PC-9 (cell line): Measurements from ENCODE around the gene TOR4A. TPM values are rescaled to one million over a fixed set of nuclear protein-coding genes. Genes with fewer than 3 reads are reported as not detected.
A peak's percentile ranks its signal among the peaks of the same experiment; 100 is the strongest.

Source experiments
- BruUV-seq: library from RNA; stranded (reverse); fragments of 400-500 nt; replicated peaks from 2 replicates; lab custom pipeline; 2021; lab: Mats Ljungman, UMichigan
- CTCF ChIA-PET: fragments of 300-600 bp; sonication (Branson Sonifier 250); formaldehyde crosslinking; loops from one replicate; lab custom pipeline; 2022; ENCODE audit warnings: antibody characterized with exemption; lab: Charles Lee
- POLR2A ChIA-PET: fragments of 300-600 bp; sonication (Branson Sonifier 250); formaldehyde crosslinking; loops from one replicate; lab custom pipeline; 2022; ENCODE audit warnings: antibody characterized with exemption; ENCODE audit not compliant: unreplicated experiment; lab: Charles Lee
- DNase-seq, 2 experiments: peaks; one replicate each; pipeline versions ENCODE4 v3.0.0 to v3.0.0-alpha.2; 2015 to 2022; ENCODE audit warnings: mixed read lengths in 1 of 2
- H2AFZ ChIP-seq: fragments of 200-600 bp; sonication (generic); 2 replicates; pipeline ENCODE4 v1.8.1; 2017; ENCODE audit warnings: antibody characterized with exemption
- H3F3A ChIP-seq: fragments of 200-600 bp; sonication (generic); 2 replicates; pipeline ENCODE4 v1.8.1; 2017; ENCODE audit warnings: antibody characterized with exemption, mild to moderate bottlenecking, low read depth; ENCODE audit not compliant: insufficient read depth
- H3K27ac ChIP-seq: fragments of 200-600 bp; sonication (generic); 2 replicates; pipeline ENCODE4 v1.6.1; 2016; ENCODE audit warnings: mixed run types
- H3K27me3 ChIP-seq: fragments of 200-600 bp; sonication (generic); 2 replicates; pipeline ENCODE4 v1.6.1; 2016; ENCODE audit warnings: low read depth, mixed run types; ENCODE audit not compliant: insufficient read depth
- H3K36me3 ChIP-seq: fragments of 200-600 bp; sonication (generic); 2 replicates; pipeline ENCODE4 v1.6.1; 2016; ENCODE audit warnings: low read depth, mixed run types
- H3K4me1 ChIP-seq: fragments of 200-600 bp; sonication (generic); replicated peaks from 2 replicates; pipeline ENCODE4 v1.6.1; 2016; ENCODE audit warnings: mixed run types; ENCODE audit not compliant: insufficient read depth
- H3K4me2 ChIP-seq: fragments of 200-600 bp; sonication (generic); 2 replicates; pipeline ENCODE4 v1.6.1; 2017; ENCODE audit warnings: mixed run types
- H3K4me3 ChIP-seq: fragments of 200-600 bp; sonication (generic); 2 replicates; pipeline ENCODE4 v1.6.1; 2016; ENCODE audit warnings: mixed run types
- H3K79me2 ChIP-seq: fragments of 200-600 bp; sonication (generic); 2 replicates; pipeline ENCODE4 v1.6.1; 2017; ENCODE audit warnings: low read depth, mixed run types
- H3K9me2 ChIP-seq: fragments of 200-600 bp; sonication (generic); 2 replicates; pipeline ENCODE4 v1.8.1; 2017; ENCODE audit warnings: mild to moderate bottlenecking; ENCODE audit not compliant: insufficient read depth
- H3K9me3 ChIP-seq: fragments of 200-600 bp; sonication (generic); 2 replicates; pipeline ENCODE4 v1.8.1; 2016; ENCODE audit warnings: low read depth; ENCODE audit not compliant: insufficient read depth
- H4K20me1 ChIP-seq: fragments of 200-600 bp; sonication (generic); 2 replicates; pipeline ENCODE4 v1.8.1; 2017; ENCODE audit not compliant: insufficient read depth
- CTCF ChIP-seq: fragments of 200-600 bp; sonication (generic); conservative IDR thresholded peaks from 2 replicates; pipeline ENCODE4 v1.6.1; 2017; ENCODE audit warnings: mixed run types, antibody characterized with exemption, mild to moderate bottlenecking, moderate library complexity
- EZH2 ChIP-seq: fragments of 200-600 bp; sonication (generic); IDR thresholded peaks from 2 replicates; pipeline ENCODE4 v1.8.0; 2017; ENCODE audit warnings: antibody characterized with exemption, low read depth
- intact Hi-C: fragments of 100-400 bp; cut with micrococcal nuclease; formaldehyde crosslinking; loops from one replicate; pipeline ENCODE4 v1.10.0; 2022; ENCODE audit not compliant: unreplicated experiment
- total RNA-seq: library from RNA; stranded (reverse); gene quantifications from 2 replicates; pipeline ENCODE4 v1.2.3, GENCODE V29; 2021

TOR4A gene
- total RNA-seq, 1 experiment from 2014 or later = 48.9 TPM

DNA sequence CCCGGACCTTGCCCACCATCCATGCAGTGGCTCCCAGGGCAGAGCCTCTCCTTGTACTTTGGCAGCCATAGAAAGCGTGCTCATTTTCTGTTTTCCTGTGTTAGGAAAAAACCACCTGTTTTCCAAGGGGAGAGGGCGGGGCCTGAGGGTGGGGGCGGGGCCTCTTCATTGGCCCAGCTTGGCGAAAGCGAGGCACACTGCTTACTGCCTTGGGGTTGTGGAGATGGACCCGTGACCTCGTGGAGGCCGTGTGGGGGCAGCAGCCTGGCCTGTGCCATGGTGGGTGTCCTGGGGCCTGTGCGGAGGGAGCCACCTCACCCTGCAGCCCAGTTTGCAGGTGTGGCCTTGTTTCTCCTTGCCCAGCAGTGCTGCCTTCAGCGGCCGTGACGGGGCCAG lies 4.4 kb upstream of the TOR4A start:
- intact Hi-C loops = no loop called here
- no peak overlapping the region for H3K27ac ChIP-seq
- peaks cover 12% of the 10 kb centered on the region; the same call in 1 of the 2 replicates for H4K20me1 ChIP-seq
- no peak overlapping the region for H3K4me3 ChIP-seq
- H3K36me3 ChIP-seq = no peaks in the 10 kb centered on the region
- no peak overlapping the region for H3K4me2 ChIP-seq
- H3K27me3 ChIP-seq = no peaks in the 10 kb centered on the region
- CTCF ChIA-PET = no interaction called here
- POLR2A ChIA-PET = no interaction called here
- no peak for TF ChIP-seq CTCF
- TF ChIP-seq EZH2 = no peak
- BruUV-seq = TSS peak; percentile 5
- H3K9me3 ChIP-seq = no peaks in the 10 kb centered on the region
- peaks cover 12% of the 10 kb centered on the region for H3K4me1 ChIP-seq
- no peaks in the 10 kb centered on the region for H3K9me2 ChIP-seq
- peaks cover 24% of the 10 kb centered on the region for H3F3A ChIP-seq
- no peak overlapping the region for H2AFZ ChIP-seq
- peaks cover 3% of the 10 kb centered on the region; the same call in 1 of the 2 replicates for H3K79me2 ChIP-seq
- DNase-seq = no peak

DNA sequence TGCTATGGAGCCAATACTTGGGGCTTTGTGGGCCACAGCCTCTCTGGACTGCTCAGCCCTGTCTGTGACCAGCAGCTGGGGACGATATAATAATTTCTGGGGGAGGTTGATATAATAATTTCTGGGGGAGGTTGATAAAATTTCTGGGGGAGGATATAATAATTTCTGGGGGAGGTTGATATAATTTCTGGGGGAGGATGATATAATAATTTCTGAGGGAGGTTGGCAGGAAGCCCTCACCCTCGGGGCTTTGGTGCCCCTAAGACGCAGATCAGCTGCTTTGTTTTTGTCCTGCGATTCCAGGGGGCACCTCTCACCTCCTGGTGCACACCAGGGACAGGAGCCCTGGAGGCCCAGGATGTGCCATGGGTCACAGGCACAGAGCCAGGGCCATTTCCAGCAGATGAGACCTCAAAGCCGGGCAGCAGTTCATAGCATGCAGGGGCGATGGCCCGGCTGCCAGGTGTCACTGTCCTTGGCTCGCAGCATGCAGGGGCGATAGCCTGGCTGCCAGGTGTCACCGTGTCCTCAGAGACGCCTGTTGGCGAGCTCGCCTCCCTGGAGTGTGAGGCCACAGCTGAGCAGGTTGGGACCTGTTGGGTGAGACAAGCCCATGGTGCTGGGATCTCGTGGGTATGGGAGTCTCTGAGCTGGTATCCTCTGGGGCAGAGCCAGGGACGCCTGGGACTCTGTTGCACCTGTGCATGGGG lies 3.8 kb upstream of the TOR4A start:
- no peak overlapping the region for H3K27ac ChIP-seq
- no peaks in the 10 kb centered on the region for H3K9me2 ChIP-seq
- H2AFZ ChIP-seq = no peak overlapping the region
- ChIA-PET CTCF (no interaction called here), POLR2A (no interaction called here)
- no peak for TF ChIP-seq CTCF
- no peak for TF ChIP-seq EZH2
- no peak overlapping the region for H3K4me2 ChIP-seq
- no peaks in the 10 kb centered on the region for H3K27me3 ChIP-seq
- no peak overlapping the region for H3K4me3 ChIP-seq
- peaks cover 10% of the 10 kb centered on the region; the same call in 1 of the 2 replicates for H3K79me2 ChIP-seq
- no peak for DNase-seq
- H3K4me1 ChIP-seq = peaks cover 13% of the 10 kb centered on the region
- peaks cover 12% of the 10 kb centered on the region; the same call in 1 of the 2 replicates for H4K20me1 ChIP-seq
- BruUV-seq = no TSS peak
- intact Hi-C loops = no loop called here
- peaks cover 24% of the 10 kb centered on the region for H3F3A ChIP-seq
- H3K36me3 ChIP-seq = no peaks in the 10 kb centered on the region
- no peaks in the 10 kb centered on the region for H3K9me3 ChIP-seq

DNA sequence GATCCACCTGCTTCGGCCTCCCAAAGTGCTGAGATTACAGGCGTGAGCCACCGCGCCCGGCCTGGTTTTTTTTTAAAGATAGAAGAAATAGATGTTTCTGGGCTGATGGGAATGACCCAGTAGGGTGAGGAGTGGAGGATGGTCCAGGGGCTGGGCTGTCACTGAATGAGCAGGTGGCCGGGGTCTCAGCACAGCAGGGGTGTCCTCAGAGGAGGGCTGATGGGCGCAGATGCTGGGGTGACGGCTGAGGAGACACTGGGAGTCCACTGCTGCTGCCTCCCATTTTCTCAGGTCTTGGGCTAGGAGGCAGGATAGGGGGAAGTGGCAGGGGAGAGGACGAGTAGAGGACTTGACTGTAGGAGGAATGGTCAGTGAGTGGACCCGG lies 2.3 kb upstream of the TOR4A start:
- Histone ChIP-seq H3K4me1 (peaks cover 16% of the 10 kb centered on the region), H2AFZ (no peak overlapping the region), H3K4me2 (no peak overlapping the region), H3K79me2 (peaks cover 24% of the 10 kb centered on the region; the same call in 1 of the 2 replicates), H3K9me2 (no peaks in the 10 kb centered on the region), H4K20me1 (peaks cover 6% of the 10 kb centered on the region; the same call in 1 of the 2 replicates), H3K4me3 (no peak overlapping the region), H3K27me3 (no peaks in the 10 kb centered on the region), H3K36me3 (no peaks in the 10 kb centered on the region), H3K9me3 (no peaks in the 10 kb centered on the region), H3K27ac (no peak overlapping the region), H3F3A (peaks cover 24% of the 10 kb centered on the region)
- intact Hi-C loops = no loop called here
- no peak for DNase-seq
- POLR2A ChIA-PET = interaction anchor here (0.6 kb wide), 1 partner anchor 21 kb away, joined by 3 read pairs; no protein-coding TSS in a partner anchor
- no TSS peak for BruUV-seq
- TF ChIP-seq CTCF = no peak
- no peak for TF ChIP-seq EZH2
- CTCF ChIA-PET = no interaction called here
